ENCODE measurements around the gene COG2. TPM values are rescaled to one million over a fixed set of nuclear protein-coding genes. Genes with fewer than 3 reads are reported as not detected.

The COG2 gene
- total RNA-seq, 1 donor from 2014 or later, result 25.9 TPM

- Mint-ChIP-seq H3K9me3 (ENCODE audit: unreplicated experiment) (no peaks in the 10 kb centered on the region), H3K27me3 (ENCODE audit: low read depth, unreplicated experiment) (no peaks in the 10 kb centered on the region), H3K36me3 (ENCODE audit: low read depth, unreplicated experiment) (no peaks in the 10 kb centered on the region), H3K27ac (ENCODE audit: unreplicated experiment) (no peak overlapping the region), H3K4me1 (ENCODE audit: low read depth, unreplicated experiment) (no peaks in the 10 kb centered on the region), H3K4me3 (ENCODE audit: unreplicated experiment) (no peak overlapping the region)
- FAIRE-seq (no peak), DNase-seq (ENCODE audit: low read depth) (no peak)
- Histone ChIP-seq H3K27ac (ENCODE audit: low read depth, low read length) (no peak overlapping the region), H4K20me1 (ENCODE audit: insufficient read depth, low read length) (no peaks in the 10 kb centered on the region), H3K4me3 (ENCODE audit: insufficient read depth, low read depth, low read length) (no peak overlapping the region), H3K27me3 (ENCODE audit: insufficient read depth, low read length) (peaks cover 3% of the 10 kb centered on the region), H2AFZ (ENCODE audit: low read depth, low read length) (no peak overlapping the region), H3K79me2 (ENCODE audit: insufficient read depth, low read length) (no peaks in the 10 kb centered on the region), H3K4me1 (ENCODE audit: insufficient read depth, low read length) (no peaks in the 10 kb centered on the region), H3K4me2 (ENCODE audit: low read length) (no peak overlapping the region), H3K36me3 (ENCODE audit: insufficient read depth, low read length) (no peaks in the 10 kb centered on the region), H3K9ac (ENCODE audit: low read length) (no peak overlapping the region), H3K9me3 (ENCODE audit: insufficient read depth, low read depth, low read length) (no peaks in the 10 kb centered on the region)
- TF ChIP-seq CTCF (IDR thresholded peaks at IDR 0.05; ENCODE audit: insufficient read depth, low read depth, low read length), result no peak
- no peak for TF ChIP-seq EZH2 (IDR thresholded peaks at IDR 0.05; ENCODE audit: insufficient read depth, low read length)
These were observed 30.4 kb upstream of the COG2 start for GRCh38 chr1:230611878-230612235.

GRCh38 chr1:230612651-230613050 lies 29.6 kb upstream of the COG2 start:
- Histone ChIP-seq H3K4me2 (ENCODE audit: low read length) (no peak overlapping the region), H3K4me3 (ENCODE audit: insufficient read depth, low read depth, low read length) (no peak overlapping the region), H3K27me3 (ENCODE audit: insufficient read depth, low read length) (peaks cover 3% of the 10 kb centered on the region), H3K9me3 (ENCODE audit: insufficient read depth, low read depth, low read length) (no peaks in the 10 kb centered on the region), H3K27ac (ENCODE audit: low read depth, low read length) (no peak overlapping the region), H3K36me3 (ENCODE audit: insufficient read depth, low read length) (no peaks in the 10 kb centered on the region), H3K9ac (ENCODE audit: low read length) (no peak overlapping the region), H2AFZ (ENCODE audit: low read depth, low read length) (no peak overlapping the region), H3K79me2 (ENCODE audit: insufficient read depth, low read length) (no peaks in the 10 kb centered on the region), H3K4me1 (ENCODE audit: insufficient read depth, low read length) (no peaks in the 10 kb centered on the region), H4K20me1 (ENCODE audit: insufficient read depth, low read length) (no peaks in the 10 kb centered on the region)
- Mint-ChIP-seq H3K36me3 (ENCODE audit: low read depth, unreplicated experiment) (no peaks in the 10 kb centered on the region), H3K27ac (ENCODE audit: unreplicated experiment) (no peak overlapping the region), H3K4me3 (ENCODE audit: unreplicated experiment) (no peak overlapping the region), H3K27me3 (ENCODE audit: low read depth, unreplicated experiment) (no peaks in the 10 kb centered on the region), H3K9me3 (ENCODE audit: unreplicated experiment) (no peaks in the 10 kb centered on the region), H3K4me1 (ENCODE audit: low read depth, unreplicated experiment) (no peaks in the 10 kb centered on the region)
- no peak for DNase-seq (ENCODE audit: low read depth)
- FAIRE-seq, result no peak
- TF ChIP-seq EZH2 (IDR thresholded peaks at IDR 0.05; ENCODE audit: insufficient read depth, low read length), result no peak
- TF ChIP-seq CTCF (IDR thresholded peaks at IDR 0.05; ENCODE audit: insufficient read depth, low read depth, low read length), result no peak

GRCh38 chr1:230614121-230614520 lies 28.2 kb upstream of the COG2 start:
- H3K9me3 ChIP-seq (ENCODE audit: insufficient read depth, low read depth, low read length), result no peaks in the 10 kb centered on the region
- no peak for FAIRE-seq

More at GRCh38 chr1:230614121-230614520, 28.2 kb upstream of the COG2 start:
- H3K4me3 Mint-ChIP-seq (ENCODE audit: unreplicated experiment), result no peak overlapping the region
- peaks cover under 1% of the 10 kb centered on the region for H3K9me3 Mint-ChIP-seq (ENCODE audit: unreplicated experiment)
- H3K36me3 Mint-ChIP-seq (ENCODE audit: low read depth, unreplicated experiment), result no peaks in the 10 kb centered on the region
- Histone ChIP-seq H3K79me2 (ENCODE audit: insufficient read depth, low read length) (no peaks in the 10 kb centered on the region), H3K36me3 (ENCODE audit: insufficient read depth, low read length) (no peaks in the 10 kb centered on the region), H2AFZ (ENCODE audit: low read depth, low read length) (no peak overlapping the region), H3K9ac (ENCODE audit: low read length) (no peak overlapping the region), H3K27ac (ENCODE audit: low read depth, low read length) (no peak overlapping the region), H4K20me1 (ENCODE audit: insufficient read depth, low read length) (no peaks in the 10 kb centered on the region), H3K4me1 (ENCODE audit: insufficient read depth, low read length) (no peaks in the 10 kb centered on the region), H3K27me3 (ENCODE audit: insufficient read depth, low read length) (peaks cover 3% of the 10 kb centered on the region), H3K4me2 (ENCODE audit: low read length) (no peak overlapping the region), H3K4me3 (ENCODE audit: insufficient read depth, low read depth, low read length) (no peak overlapping the region)
- no peak for DNase-seq (ENCODE audit: low read depth)
- TF ChIP-seq EZH2 (IDR thresholded peaks at IDR 0.05; ENCODE audit: insufficient read depth, low read length), result no peak
- no peak for TF ChIP-seq CTCF (IDR thresholded peaks at IDR 0.05; ENCODE audit: insufficient read depth, low read depth, low read length)
- H3K27me3 Mint-ChIP-seq (ENCODE audit: low read depth, unreplicated experiment), result no peaks in the 10 kb centered on the region
- peak overlapping the region; percentile 11 for H3K27ac Mint-ChIP-seq (ENCODE audit: unreplicated experiment)
- peaks cover 2% of the 10 kb centered on the region for H3K4me1 Mint-ChIP-seq (ENCODE audit: low read depth, unreplicated experiment)

All from astrocyte (in vitro differentiated cells and primary cell).